ENCODE measurements around the gene PRSS23. TPM values are rescaled to one million over a fixed set of nuclear protein-coding genes. Genes with fewer than 3 reads are reported as not detected.
A peak's percentile ranks its signal among the peaks of the same experiment; 100 is the strongest.

Gene PRSS23
- total RNA-seq, 1 experiment from 2014 or later, result 68.2 TPM

GRCh38 chr11:86787018-86787536 is 13.3 kb upstream of the PRSS23 start:
- in situ Hi-C loops (cut with HindIII; ENCODE audit: low sequenced_read_pairs), result no loop called here
- DNase-seq (ENCODE audit: low spot score), result no peak

- DNase-seq (ENCODE audit: low spot score), result no peak
- in situ Hi-C loops (cut with HindIII; ENCODE audit: low sequenced_read_pairs), result no loop called here
Measured at GRCh38 chr11:86787656-86788055, 12.7 kb upstream of the PRSS23 start.

GRCh38 chr11:86790195-86790725 is 10.1 kb upstream of the PRSS23 start:
- DNase-seq (ENCODE audit: low spot score), result no peak
- in situ Hi-C loops (cut with HindIII; ENCODE audit: low sequenced_read_pairs), result no loop called here

GRCh38 chr11:86790867-86791849 is 9.2 kb upstream of the PRSS23 start:
- no peak for DNase-seq (ENCODE audit: low spot score)

GRCh38 chr11:86792150-86792549 is 8.2 kb upstream of the PRSS23 start:
- no peak for DNase-seq (ENCODE audit: low spot score)
- in situ Hi-C loops (cut with HindIII; ENCODE audit: low sequenced_read_pairs), result no loop called here

More at GRCh38 chr11:86790867-86791849, 9.2 kb upstream of the PRSS23 start:
- in situ Hi-C loops (cut with HindIII; ENCODE audit: low sequenced_read_pairs), result no loop called here

GRCh38 chr11:86793307-86793706 is 7.0 kb upstream of the PRSS23 start:
- in situ Hi-C loops (cut with HindIII; ENCODE audit: low sequenced_read_pairs), result no loop called here
- no peak for DNase-seq (ENCODE audit: low spot score)

GRCh38 chr11:86795511-86795910 is 4.8 kb upstream of the PRSS23 start:
- in situ Hi-C loops (cut with HindIII; ENCODE audit: low sequenced_read_pairs), result no loop called here
- no peak for DNase-seq (ENCODE audit: low spot score)

- in situ Hi-C loops (cut with HindIII; ENCODE audit: low sequenced_read_pairs), result no loop called here
Measured at GRCh38 chr11:86795949-86796348, 4.4 kb upstream of the PRSS23 start.

GRCh38 chr11:86797133-86797532 is 3.2 kb upstream of the PRSS23 start:
- no peak for DNase-seq (ENCODE audit: low spot score)
- in situ Hi-C loops (cut with HindIII; ENCODE audit: low sequenced_read_pairs), result no loop called here

More at GRCh38 chr11:86795949-86796348, 4.4 kb upstream of the PRSS23 start:
- DNase-seq (ENCODE audit: low spot score), result no peak

- DNase-seq (ENCODE audit: low spot score), result no peak
- in situ Hi-C loops (cut with HindIII; ENCODE audit: low sequenced_read_pairs), result no loop called here
Measured at GRCh38 chr11:86798988-86799387, 1.4 kb upstream of the PRSS23 start.

GRCh38 chr11:86799680-86800075 is 664 bp upstream of the PRSS23 start:
- peak; percentile 23 for DNase-seq (ENCODE audit: low spot score)
- in situ Hi-C loops (cut with HindIII; ENCODE audit: low sequenced_read_pairs), result no loop called here

GRCh38 chr11:86800960-86801272 is 574 bp downstream of the PRSS23 start:
- in situ Hi-C loops (cut with HindIII; ENCODE audit: low sequenced_read_pairs), result no loop called here
- no peak for DNase-seq (ENCODE audit: low spot score)

- in situ Hi-C loops (cut with HindIII; ENCODE audit: low sequenced_read_pairs), result no loop called here
- DNase-seq (ENCODE audit: low spot score), result no peak
Measured at GRCh38 chr11:86801364-86801763, 1.0 kb downstream of the PRSS23 start.

- in situ Hi-C loops (cut with HindIII; ENCODE audit: low sequenced_read_pairs), result no loop called here
- DNase-seq (ENCODE audit: low spot score), result no peak
Measured at GRCh38 chr11:86802146-86802545, 1.8 kb downstream of the PRSS23 start.

- in situ Hi-C loops (cut with HindIII; ENCODE audit: low sequenced_read_pairs), result no loop called here
Measured at GRCh38 chr11:86802601-86803051, 2.3 kb downstream of the PRSS23 start.

GRCh38 chr11:86803136-86804045 is 3.0 kb downstream of the PRSS23 start:
- in situ Hi-C loops (cut with HindIII; ENCODE audit: low sequenced_read_pairs), result no loop called here
- no peak for DNase-seq (ENCODE audit: low spot score)

More at GRCh38 chr11:86802601-86803051, 2.3 kb downstream of the PRSS23 start:
- DNase-seq (ENCODE audit: low spot score), result peak; percentile 70

- DNase-seq (ENCODE audit: low spot score), result no peak
- in situ Hi-C loops (cut with HindIII; ENCODE audit: low sequenced_read_pairs), result no loop called here
Measured at GRCh38 chr11:86804951-86805350, 4.6 kb downstream of the PRSS23 start.

- in situ Hi-C loops (cut with HindIII; ENCODE audit: low sequenced_read_pairs), result no loop called here
Measured at GRCh38 chr11:86805873-86806310, 5.5 kb downstream of the PRSS23 start.

GRCh38 chr11:86806903-86807302 is 6.6 kb downstream of the PRSS23 start:
- in situ Hi-C loops (cut with HindIII; ENCODE audit: low sequenced_read_pairs), result no loop called here
- DNase-seq (ENCODE audit: low spot score), result no peak

More at GRCh38 chr11:86805873-86806310, 5.5 kb downstream of the PRSS23 start:
- no peak for DNase-seq (ENCODE audit: low spot score)
